GM12873 (cell line): ENCODE results near the gene CISTR.

ENCODE experiments used
- TF ChIP-seq, protein P1 (sequence below): IDR thresholded peaks from 2 replicates; pipeline ENCODE4 v1.5.1; 2012; ENCODE audit warnings: low read depth, mild to moderate bottlenecking, moderate library complexity, low read length, control low read depth; ENCODE audit not compliant: insufficient read depth; ENCODE audit errors: missing control alignments

The CISTR gene

DNA sequence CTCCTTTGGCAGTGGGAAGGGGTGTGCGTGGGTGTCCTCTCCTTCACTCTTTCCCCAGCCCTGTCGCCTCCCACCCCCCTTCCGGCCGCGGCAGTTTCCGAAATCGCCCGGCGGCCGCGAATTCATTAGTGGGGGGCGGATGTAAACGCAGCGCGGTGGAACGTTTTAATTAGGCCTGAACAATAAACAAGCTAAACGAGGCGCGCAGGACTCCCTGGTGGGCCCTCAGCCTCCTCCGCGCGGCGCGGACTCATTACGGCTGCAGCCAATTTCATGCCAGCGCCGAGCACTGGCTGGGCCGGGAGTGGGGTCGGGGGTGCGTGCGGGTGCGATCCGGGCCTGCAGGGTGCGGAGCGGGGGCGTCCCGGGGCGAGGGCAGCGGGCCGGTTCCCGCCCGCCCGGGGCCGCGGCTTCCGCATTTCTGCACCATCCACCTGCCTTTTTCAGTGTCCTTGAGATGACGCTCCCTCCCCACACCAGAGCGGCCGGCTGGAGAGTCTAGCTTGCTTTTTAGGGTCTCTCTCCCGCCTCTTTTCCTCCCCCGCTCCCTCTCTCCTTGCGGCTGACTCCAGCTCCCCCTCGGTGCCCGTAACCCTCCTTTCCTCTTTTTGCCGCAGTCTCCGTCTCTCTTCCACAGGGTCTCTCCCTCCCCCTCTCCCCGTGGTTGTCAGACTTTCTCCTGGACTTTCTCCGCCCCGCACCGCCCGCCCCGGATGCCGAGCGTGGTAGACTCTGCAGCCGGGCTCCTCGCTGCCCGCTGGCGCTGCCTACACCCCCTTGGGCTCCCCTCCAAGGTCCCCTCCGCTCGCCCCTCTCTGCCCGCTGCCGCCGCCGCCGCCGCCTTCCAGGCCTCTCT is at the start of gene CISTR:
TSS of gene CISTR (minus strand) at position 644 of the 856 bp plus-strand sequence.
- TF ChIP-seq, protein P1, sequence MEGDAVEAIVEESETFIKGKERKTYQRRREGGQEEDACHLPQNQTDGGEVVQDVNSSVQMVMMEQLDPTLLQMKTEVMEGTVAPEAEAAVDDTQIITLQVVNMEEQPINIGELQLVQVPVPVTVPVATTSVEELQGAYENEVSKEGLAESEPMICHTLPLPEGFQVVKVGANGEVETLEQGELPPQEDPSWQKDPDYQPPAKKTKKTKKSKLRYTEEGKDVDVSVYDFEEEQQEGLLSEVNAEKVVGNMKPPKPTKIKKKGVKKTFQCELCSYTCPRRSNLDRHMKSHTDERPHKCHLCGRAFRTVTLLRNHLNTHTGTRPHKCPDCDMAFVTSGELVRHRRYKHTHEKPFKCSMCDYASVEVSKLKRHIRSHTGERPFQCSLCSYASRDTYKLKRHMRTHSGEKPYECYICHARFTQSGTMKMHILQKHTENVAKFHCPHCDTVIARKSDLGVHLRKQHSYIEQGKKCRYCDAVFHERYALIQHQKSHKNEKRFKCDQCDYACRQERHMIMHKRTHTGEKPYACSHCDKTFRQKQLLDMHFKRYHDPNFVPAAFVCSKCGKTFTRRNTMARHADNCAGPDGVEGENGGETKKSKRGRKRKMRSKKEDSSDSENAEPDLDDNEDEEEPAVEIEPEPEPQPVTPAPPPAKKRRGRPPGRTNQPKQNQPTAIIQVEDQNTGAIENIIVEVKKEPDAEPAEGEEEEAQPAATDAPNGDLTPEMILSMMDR, result peak; percentile 6

DNA sequence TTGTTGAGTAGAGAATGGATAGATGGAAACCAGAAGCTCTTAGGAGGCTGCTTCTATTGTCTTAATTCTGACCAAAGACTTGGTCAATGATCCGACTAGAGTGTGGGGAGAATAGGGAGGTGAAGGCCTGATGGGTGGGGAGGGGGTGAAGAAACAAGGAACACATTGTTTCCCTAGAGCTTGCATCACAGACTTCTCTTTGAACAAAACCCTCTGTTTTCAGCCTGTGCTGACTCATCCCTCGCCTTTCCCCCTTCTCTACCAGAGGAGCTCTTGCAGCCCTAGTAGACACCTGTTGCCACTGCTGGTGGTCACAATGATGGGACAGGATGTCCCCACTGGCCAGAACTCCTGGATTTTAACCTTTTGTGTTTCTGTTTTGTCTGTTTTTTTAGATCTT is 46.8 kb upstream of the CISTR start:
- TF ChIP-seq, protein P1, result no peak

DNA sequence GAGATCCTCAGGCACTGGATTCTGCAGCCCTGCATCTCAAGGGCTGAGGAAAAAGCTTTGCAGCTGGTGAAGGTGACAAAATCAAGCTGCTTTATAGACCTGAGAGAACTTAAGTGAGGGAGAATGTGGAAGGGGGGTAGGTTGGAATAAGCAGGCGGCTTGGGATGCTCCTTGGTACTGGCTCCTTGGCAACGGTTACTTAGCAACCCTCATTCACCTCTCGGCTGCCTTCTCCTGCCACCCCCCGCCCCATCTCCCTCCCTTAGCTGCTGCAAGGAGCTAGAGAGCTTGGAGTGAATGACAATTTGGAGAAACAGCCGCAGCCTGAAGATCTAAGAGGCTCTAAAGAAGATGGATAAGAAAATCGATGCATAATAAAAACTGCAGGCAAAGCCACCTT is 44.1 kb upstream of the CISTR start:
- TF ChIP-seq, protein P1, result no peak

DNA sequence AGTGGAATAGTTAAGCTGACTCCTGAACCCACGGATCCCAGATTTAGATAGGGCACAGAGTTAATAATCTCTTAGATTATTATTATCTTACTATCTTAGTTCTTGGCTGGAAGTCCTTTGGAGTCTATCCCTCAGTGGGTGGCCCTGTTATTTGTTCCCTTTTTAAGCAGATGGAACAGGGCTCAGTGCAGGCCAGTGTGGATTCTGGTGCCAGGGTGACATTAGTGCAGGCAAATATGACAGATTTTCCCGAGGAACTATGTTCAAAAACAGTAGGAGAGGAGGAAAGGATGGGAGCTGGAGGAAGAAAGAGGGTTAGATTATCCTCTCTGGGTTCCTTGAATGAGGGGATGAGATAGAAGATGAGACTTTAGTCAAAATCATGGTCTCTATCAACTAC is 41.4 kb upstream of the CISTR start:
- TF ChIP-seq, protein P1, result no peak

DNA sequence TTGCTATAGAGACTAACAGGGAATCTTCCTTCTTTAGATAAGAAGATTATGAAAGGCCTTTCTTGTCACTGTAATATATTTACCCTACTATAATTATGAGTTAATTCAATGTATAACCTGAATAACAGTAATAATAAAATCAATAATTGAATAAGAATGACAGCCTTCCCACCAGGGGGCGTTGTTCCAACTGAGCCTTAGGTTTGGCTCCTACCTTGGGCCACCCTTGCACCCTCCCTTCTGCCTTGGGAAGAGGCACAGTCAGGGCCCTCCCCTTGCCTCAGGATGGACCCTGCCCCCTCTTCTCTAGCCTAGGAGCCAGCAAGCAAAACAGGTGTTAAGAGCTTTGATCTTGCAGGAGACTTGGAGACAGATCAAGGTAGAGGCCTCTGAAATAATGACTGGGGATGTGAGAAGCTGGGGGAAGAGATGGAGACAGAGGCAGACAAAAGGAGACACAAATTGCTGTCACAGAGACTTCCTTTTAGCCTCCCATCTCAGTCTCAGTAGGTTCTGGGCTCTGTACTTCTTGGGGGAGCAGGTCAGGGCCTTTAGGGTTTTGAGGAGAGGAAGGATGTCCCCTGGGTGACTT is 40.1 kb upstream of the CISTR start:
- TF ChIP-seq, protein P1, result peak; percentile 58

DNA sequence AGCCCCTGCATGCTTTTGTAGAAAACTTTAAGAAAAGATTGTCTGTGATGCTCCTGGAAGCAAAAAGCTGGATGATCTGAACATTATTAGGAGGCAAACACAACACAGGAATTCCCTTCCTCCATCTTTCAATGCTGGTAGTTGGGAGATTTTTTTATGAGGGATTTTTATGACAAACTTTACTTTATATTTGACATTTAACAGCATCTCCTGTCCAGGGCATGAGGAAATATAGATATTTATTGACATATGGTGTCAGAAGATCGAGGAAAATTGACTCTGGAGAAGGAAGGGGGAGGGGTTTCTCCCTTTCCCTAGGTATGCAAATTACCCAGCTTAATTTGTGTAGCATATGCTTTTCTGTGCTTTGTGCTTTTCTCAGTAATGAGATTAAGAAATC is 37.8 kb upstream of the CISTR start:
- TF ChIP-seq, protein P1, result no peak

DNA sequence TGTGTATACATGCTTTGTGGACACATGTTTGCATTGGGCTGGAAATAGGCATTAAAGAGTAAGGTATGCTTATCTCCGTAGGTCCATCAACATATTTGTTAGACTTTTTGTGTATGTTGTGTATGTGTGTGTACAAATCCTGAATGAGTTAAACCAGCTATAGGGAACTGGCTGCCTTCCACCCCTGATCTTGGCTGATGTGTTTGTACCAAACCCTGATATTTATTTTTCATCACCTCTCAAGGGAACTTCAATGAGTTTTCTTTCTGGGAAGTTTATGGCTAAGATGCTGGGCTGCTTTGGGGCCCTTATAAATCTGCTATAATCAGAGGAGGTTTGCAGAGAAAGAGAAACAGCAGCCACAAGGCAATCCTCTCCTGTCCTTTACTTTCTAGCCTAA is 37.1 kb upstream of the CISTR start:
- TF ChIP-seq, protein P1, result no peak
